Neural progenitor cell (in vitro differentiated cells): ENCODE measurements around the gene LPP. TPM values are rescaled to one million over a fixed set of nuclear protein-coding genes. Genes with fewer than 3 reads are reported as not detected.

Experiments used
- DNase-seq: peaks from one replicate; pipeline ENCODE4 v3.0.0-alpha.2; 2016; ENCODE audit warnings: low spot score
- H2AFZ ChIP-seq: fragments of 200-600 bp; sonication (generic); replicated peaks from 2 replicates; pipeline ENCODE4 v1.6.1; 2016; ENCODE audit warnings: antibody characterized with exemption
- H3F3A ChIP-seq: fragments of 200-600 bp; sonication (generic); 2 replicates; pipeline ENCODE4 v1.6.1; 2016; ENCODE audit warnings: antibody characterized with exemption, low read depth
- H3K27ac ChIP-seq: fragments of 200-600 bp; sonication (generic); 2 replicates; pipeline ENCODE4 v1.5.1; 2016; ENCODE audit warnings: mild to moderate bottlenecking
- H3K27me3 ChIP-seq: fragments of 200-600 bp; sonication (generic); 2 replicates; pipeline ENCODE4 v1.6.1; 2016; ENCODE audit warnings: mild to moderate bottlenecking, moderate library complexity
- H3K36me3 ChIP-seq: fragments of 200-600 bp; sonication (generic); 2 replicates; pipeline ENCODE4 v1.5.1; 2016
- H3K4me1 ChIP-seq: fragments of 200-600 bp; sonication (generic); 2 replicates; pipeline ENCODE4 v1.6.1; 2016; ENCODE audit warnings: mixed run types
- H3K4me2 ChIP-seq: fragments of 200-600 bp; sonication (generic); 2 replicates; pipeline ENCODE4 v1.6.1; 2016
- H3K4me3 ChIP-seq: fragments of 200-600 bp; sonication (generic); 2 replicates; pipeline ENCODE4 v1.5.1; 2016
- H3K79me2 ChIP-seq: fragments of 200-600 bp; sonication (generic); 2 replicates; pipeline ENCODE4 v1.6.1; 2016; ENCODE audit warnings: low read depth
- H3K9ac ChIP-seq: fragments of 200-600 bp; sonication (generic); 2 replicates; pipeline ENCODE4 v1.6.1; 2016
- H3K9me3 ChIP-seq: fragments of 200-600 bp; sonication (generic); 2 replicates; pipeline ENCODE4 v1.5.1; 2016; ENCODE audit warnings: low read depth
- H4K20me1 ChIP-seq: fragments of 200-600 bp; sonication (generic); 2 replicates; pipeline ENCODE4 v1.6.1; 2016; ENCODE audit warnings: low read depth
- H3K27ac Mint-ChIP-seq: 3 replicates; pipeline ENCODE4 v1.8.0; 2021; ENCODE audit warnings: mixed read lengths
- H3K27me3 Mint-ChIP-seq: 2 replicates; pipeline ENCODE4 v1.8.0; 2022; ENCODE audit warnings: low read depth, mild to moderate bottlenecking, inconsistent platforms, moderate library complexity, mixed read lengths; ENCODE audit not compliant: insufficient read depth
- H3K36me3 Mint-ChIP-seq: 3 replicates; pipeline ENCODE4 v1.8.0; 2021; ENCODE audit warnings: mixed read lengths
- H3K4me1 Mint-ChIP-seq: 3 replicates; pipeline ENCODE4 v1.8.0; 2021; ENCODE audit warnings: mixed read lengths
- H3K4me3 Mint-ChIP-seq: 3 replicates; pipeline ENCODE4 v1.8.0; 2021; ENCODE audit warnings: mild to moderate bottlenecking, moderate library complexity, mixed read lengths
- H3K9me3 Mint-ChIP-seq: 3 replicates; pipeline ENCODE4 v1.8.0; 2020; ENCODE audit warnings: mixed read lengths
- CTCF ChIP-seq: fragments of 200-600 bp; sonication (generic); IDR thresholded peaks from 2 replicates; pipeline ENCODE4 v1.5.1; 2017; ENCODE audit warnings: antibody characterized with exemption, mild to moderate bottlenecking
- EZH2 ChIP-seq: fragments of 200-600 bp; sonication (generic); IDR thresholded peaks from 2 replicates; pipeline ENCODE4 v1.6.1; 2017; ENCODE audit warnings: antibody characterized with exemption, mild to moderate bottlenecking, moderate library complexity
- EZH2phosphoT487 ChIP-seq: fragments of 200-600 bp; sonication (generic); IDR thresholded peaks from 2 replicates; pipeline ENCODE4 v1.6.1; 2017; ENCODE audit warnings: antibody characterized with exemption
- total RNA-seq: library from RNA; depleted of rRNA; stranded (reverse); fragments of >200 nt; gene quantifications from 2 replicates; pipeline ENCODE4 v1.2.3, GENCODE V29; 2015; ENCODE audit warnings: low replicate concordance

LPP gene
- total RNA-seq, 1 donor from 2014 or later: 18.9 TPM

GRCh38 chr3:188817103-188817934 lies 663.4 kb downstream of the LPP start:
- H3K9me3 ChIP-seq: no peaks in the 10 kb centered on the region
- Mint-ChIP-seq H3K36me3 (no peaks in the 10 kb centered on the region), H3K4me1 (peaks cover 6% of the 10 kb centered on the region), H3K4me3 (no peak overlapping the region), H3K9me3 (no peaks in the 10 kb centered on the region), H3K27me3 (no peaks in the 10 kb centered on the region), H3K27ac (no peak overlapping the region)
- no peaks in the 10 kb centered on the region for H3K27me3 ChIP-seq
- H3K9ac ChIP-seq: no peak overlapping the region
- no peaks in the 10 kb centered on the region for H3F3A ChIP-seq
- no peaks in the 10 kb centered on the region for H3K36me3 ChIP-seq
- H3K79me2 ChIP-seq: no peaks in the 10 kb centered on the region
- no peak overlapping the region for H3K4me3 ChIP-seq
- TF ChIP-seq EZH2: no peak
- H4K20me1 ChIP-seq: no peaks in the 10 kb centered on the region
- H2AFZ ChIP-seq: no peak overlapping the region
- DNase-seq: no peak
- H3K4me1 ChIP-seq: no peaks in the 10 kb centered on the region
- H3K4me2 ChIP-seq: no peak overlapping the region
- no peak overlapping the region for H3K27ac ChIP-seq

- no peak overlapping the region for H3K4me3 ChIP-seq
- H3K4me3 Mint-ChIP-seq: no peak overlapping the region
- no peaks in the 10 kb centered on the region for H3K36me3 ChIP-seq
- H3K36me3 Mint-ChIP-seq: no peaks in the 10 kb centered on the region
- H3K9ac ChIP-seq: no peak overlapping the region
- TF ChIP-seq EZH2 (no peak), CTCF (no peak), EZH2phosphoT487 (no peak)
- H3K4me2 ChIP-seq: no peak overlapping the region
- H3K27me3 ChIP-seq: no peaks in the 10 kb centered on the region
- no peaks in the 10 kb centered on the region for H3K79me2 ChIP-seq
- no peaks in the 10 kb centered on the region for H3K4me1 ChIP-seq
- H4K20me1 ChIP-seq: no peaks in the 10 kb centered on the region
- H3K27me3 Mint-ChIP-seq: no peaks in the 10 kb centered on the region
- H3K4me1 Mint-ChIP-seq: peaks cover 6% of the 10 kb centered on the region
- no peak overlapping the region for H3K27ac ChIP-seq
- no peak overlapping the region for H2AFZ ChIP-seq
- no peaks in the 10 kb centered on the region for H3K9me3 ChIP-seq
- no peaks in the 10 kb centered on the region for H3K9me3 Mint-ChIP-seq
- H3K27ac Mint-ChIP-seq: no peak overlapping the region
- no peak for DNase-seq
- no peaks in the 10 kb centered on the region for H3F3A ChIP-seq
These were observed 663.9 kb downstream of the LPP start for GRCh38 chr3:188817935-188818269.

- Histone ChIP-seq H3K36me3 (no peaks in the 10 kb centered on the region), H2AFZ (no peak overlapping the region), H4K20me1 (no peaks in the 10 kb centered on the region), H3K9me3 (no peaks in the 10 kb centered on the region), H3K27ac (no peak overlapping the region), H3K27me3 (no peaks in the 10 kb centered on the region), H3K9ac (no peak overlapping the region), H3K4me1 (no peaks in the 10 kb centered on the region), H3K4me3 (no peak overlapping the region), H3K79me2 (no peaks in the 10 kb centered on the region), H3K4me2 (no peak overlapping the region), H3F3A (no peaks in the 10 kb centered on the region)
- DNase-seq: no peak
- no peak overlapping the region for H3K4me3 Mint-ChIP-seq
- H3K27ac Mint-ChIP-seq: no peak overlapping the region
- TF ChIP-seq EZH2phosphoT487 (no peak), CTCF (no peak), EZH2 (no peak)
- no peaks in the 10 kb centered on the region for H3K36me3 Mint-ChIP-seq
- H3K27me3 Mint-ChIP-seq: no peaks in the 10 kb centered on the region
- peaks cover 6% of the 10 kb centered on the region for H3K4me1 Mint-ChIP-seq
- no peaks in the 10 kb centered on the region for H3K9me3 Mint-ChIP-seq
These were observed 664.3 kb downstream of the LPP start for GRCh38 chr3:188818282-188818681.

- H3K4me2 ChIP-seq: no peak overlapping the region
These were observed 666.0 kb downstream of the LPP start for GRCh38 chr3:188819939-188820338.

More at GRCh38 chr3:188819939-188820338, 666.0 kb downstream of the LPP start:
- TF ChIP-seq CTCF (no peak), EZH2 (no peak), EZH2phosphoT487 (no peak)
- no peaks in the 10 kb centered on the region for H3K27me3 ChIP-seq
- H3K9me3 ChIP-seq: no peaks in the 10 kb centered on the region
- Mint-ChIP-seq H3K27me3 (no peaks in the 10 kb centered on the region), H3K9me3 (no peaks in the 10 kb centered on the region), H3K36me3 (no peaks in the 10 kb centered on the region), H3K4me3 (no peak overlapping the region), H3K27ac (no peak overlapping the region), H3K4me1 (peaks cover 6% of the 10 kb centered on the region)
- H3K79me2 ChIP-seq: no peaks in the 10 kb centered on the region
- DNase-seq: no peak
- H3K27ac ChIP-seq: no peak overlapping the region
- no peaks in the 10 kb centered on the region for H3F3A ChIP-seq
- no peak overlapping the region for H3K9ac ChIP-seq
- H2AFZ ChIP-seq: no peak overlapping the region
- no peaks in the 10 kb centered on the region for H3K36me3 ChIP-seq
- no peaks in the 10 kb centered on the region for H4K20me1 ChIP-seq
- H3K4me1 ChIP-seq: no peaks in the 10 kb centered on the region
- H3K4me3 ChIP-seq: no peak overlapping the region
